ENCODE results near the gene ARHGEF12.

DNA sequence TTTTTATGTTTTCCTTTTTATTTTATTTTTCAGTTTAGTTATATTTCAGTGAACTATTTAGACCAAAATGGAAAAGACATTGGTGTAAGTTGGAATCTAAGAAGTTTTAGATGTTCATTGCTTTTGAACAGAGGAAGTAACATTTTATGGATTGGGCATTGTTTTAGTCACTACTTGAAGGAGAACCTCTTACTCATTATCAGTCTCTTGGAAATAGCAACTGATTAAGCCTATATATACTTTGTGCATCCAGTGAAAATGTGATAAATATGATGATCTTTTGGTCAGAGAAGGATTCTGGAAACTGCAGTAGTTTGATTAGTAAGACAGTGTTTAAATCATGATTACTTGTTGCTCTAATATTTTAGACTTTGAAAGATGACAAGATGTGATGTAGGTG, 14.4 kb downstream of the ARHGEF12 start:
- TF ChIP-seq, protein P1, sequence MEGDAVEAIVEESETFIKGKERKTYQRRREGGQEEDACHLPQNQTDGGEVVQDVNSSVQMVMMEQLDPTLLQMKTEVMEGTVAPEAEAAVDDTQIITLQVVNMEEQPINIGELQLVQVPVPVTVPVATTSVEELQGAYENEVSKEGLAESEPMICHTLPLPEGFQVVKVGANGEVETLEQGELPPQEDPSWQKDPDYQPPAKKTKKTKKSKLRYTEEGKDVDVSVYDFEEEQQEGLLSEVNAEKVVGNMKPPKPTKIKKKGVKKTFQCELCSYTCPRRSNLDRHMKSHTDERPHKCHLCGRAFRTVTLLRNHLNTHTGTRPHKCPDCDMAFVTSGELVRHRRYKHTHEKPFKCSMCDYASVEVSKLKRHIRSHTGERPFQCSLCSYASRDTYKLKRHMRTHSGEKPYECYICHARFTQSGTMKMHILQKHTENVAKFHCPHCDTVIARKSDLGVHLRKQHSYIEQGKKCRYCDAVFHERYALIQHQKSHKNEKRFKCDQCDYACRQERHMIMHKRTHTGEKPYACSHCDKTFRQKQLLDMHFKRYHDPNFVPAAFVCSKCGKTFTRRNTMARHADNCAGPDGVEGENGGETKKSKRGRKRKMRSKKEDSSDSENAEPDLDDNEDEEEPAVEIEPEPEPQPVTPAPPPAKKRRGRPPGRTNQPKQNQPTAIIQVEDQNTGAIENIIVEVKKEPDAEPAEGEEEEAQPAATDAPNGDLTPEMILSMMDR (IDR thresholded peaks at IDR 0.05): no peak
- no peak for TF ChIP-seq ZFX (IDR thresholded peaks at IDR 0.05; ENCODE audit: borderline replicate concordance)

Data from 22Rv1 (cell line).